ENCODE data around the gene CLIC5.

GRCh38 chr6:45896783-45897441 lies 118.7 kb downstream of the CLIC5 start:
- TF ChIP-seq CTCF (optimal IDR thresholded peaks at IDR 0.05 in 1 of 3, IDR thresholded peaks at IDR 0.05 in 1 of 3, conservative IDR thresholded peaks at IDR 0.05 in 1 of 3; ENCODE audit: extremely low read depth in 1 of 3, insufficient read depth in 2 of 3, low read length in 3 of 3): no peak
- TF ChIP-seq EZH2 (IDR thresholded peaks at IDR 0.05; ENCODE audit: low read length): no peak
